Right hindlimb (tissue), 1 donor: ENCODE measurements around the gene RNPS1.

Experiments used
- DNase-seq: peaks from one replicate; pipeline ENCODE4 v3.0.0-alpha.2; 2018

The RNPS1 gene

DNA sequence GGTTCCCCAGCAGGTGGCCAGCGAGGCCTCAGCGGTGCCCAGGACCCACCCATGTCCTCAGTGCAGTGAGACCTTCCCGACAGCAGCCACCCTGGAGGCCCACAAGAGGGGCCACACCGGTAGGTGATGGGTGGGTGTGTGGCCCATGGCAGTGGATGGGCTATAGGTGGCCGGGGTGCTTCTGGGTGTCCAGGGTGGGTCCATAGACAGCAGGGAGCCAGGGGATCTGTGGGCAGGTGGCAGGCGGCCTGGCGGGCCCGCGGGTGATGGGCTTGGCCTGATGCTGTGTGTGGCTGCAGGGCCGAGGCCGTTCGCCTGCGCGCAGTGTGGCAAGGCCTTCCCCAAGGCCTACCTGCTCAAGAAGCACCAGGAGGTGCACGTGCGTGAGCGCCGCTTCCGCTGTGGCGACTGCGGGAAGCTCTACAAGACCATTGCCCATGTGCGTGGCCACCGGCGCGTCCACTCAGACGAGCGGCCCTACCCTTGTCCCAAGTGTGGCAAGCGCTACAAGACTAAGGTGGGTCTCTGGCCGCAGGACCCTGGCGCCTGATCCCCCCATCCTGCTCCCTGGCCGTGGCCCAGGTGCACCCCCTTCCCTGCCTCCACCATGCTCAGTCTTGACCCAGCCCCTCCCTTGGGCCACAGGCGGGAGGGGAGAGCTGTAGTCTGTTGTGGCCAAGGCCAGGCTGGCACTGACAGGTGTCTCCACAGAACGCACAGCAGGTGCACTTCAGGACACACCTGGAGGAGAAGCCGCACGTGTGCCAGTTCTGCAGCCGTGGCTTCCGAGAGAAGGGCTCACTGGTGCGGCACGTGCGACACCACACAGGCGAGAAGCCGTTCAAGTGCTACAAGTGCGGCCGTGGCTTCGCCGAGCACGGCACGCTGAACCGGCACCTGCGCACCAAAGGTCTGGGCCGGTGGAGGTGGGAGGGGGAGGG is 33.8 kb downstream of the RNPS1 start:
- DNase-seq = no peak

- DNase-seq = no peak
Measured at GRCh38 chr16:2233046-2233775, 34.7 kb downstream of the RNPS1 start.

DNA sequence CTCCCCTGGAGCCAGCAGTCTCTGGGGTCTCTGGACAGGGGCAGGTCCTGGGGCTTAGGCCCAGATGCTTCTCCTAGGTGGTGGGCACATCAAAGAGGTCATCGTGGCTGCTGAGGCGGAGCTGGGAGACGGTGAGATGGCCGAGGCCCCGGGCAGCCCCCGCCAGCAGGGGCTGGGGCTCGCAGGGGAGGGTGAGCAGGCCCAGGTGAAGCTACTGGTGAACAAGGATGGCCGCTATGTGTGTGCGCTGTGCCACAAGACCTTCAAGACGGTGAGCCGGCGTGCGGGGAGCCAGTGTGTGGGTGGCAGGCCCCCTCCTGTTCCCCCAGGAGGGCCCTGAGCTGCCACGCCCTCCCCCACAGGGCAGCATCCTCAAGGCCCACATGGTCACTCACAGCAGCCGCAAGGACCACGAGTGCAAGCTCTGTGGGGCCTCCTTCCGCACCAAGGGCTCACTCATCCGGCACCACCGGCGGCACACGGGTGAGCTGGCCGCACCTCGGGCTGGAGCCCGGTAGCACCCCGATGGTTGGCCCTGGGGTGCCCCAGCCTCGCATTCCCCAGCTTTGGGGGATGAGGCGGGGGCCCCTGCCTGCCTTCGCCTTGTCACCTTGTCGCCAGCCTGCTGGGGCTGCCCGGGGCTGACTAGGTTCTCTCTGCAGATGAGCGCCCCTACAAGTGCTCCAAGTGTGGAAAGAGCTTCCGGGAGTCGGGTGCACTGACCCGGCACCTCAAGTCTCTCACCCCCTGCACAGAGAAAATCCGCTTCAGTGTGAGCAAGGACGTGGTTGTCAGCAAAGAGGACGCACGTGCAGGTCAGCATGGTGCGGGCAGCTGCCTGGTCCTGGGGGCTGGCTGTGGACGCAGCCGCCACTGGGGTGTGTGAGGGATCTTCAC is 35.6 kb downstream of the RNPS1 start:
- no peak for DNase-seq

DNA sequence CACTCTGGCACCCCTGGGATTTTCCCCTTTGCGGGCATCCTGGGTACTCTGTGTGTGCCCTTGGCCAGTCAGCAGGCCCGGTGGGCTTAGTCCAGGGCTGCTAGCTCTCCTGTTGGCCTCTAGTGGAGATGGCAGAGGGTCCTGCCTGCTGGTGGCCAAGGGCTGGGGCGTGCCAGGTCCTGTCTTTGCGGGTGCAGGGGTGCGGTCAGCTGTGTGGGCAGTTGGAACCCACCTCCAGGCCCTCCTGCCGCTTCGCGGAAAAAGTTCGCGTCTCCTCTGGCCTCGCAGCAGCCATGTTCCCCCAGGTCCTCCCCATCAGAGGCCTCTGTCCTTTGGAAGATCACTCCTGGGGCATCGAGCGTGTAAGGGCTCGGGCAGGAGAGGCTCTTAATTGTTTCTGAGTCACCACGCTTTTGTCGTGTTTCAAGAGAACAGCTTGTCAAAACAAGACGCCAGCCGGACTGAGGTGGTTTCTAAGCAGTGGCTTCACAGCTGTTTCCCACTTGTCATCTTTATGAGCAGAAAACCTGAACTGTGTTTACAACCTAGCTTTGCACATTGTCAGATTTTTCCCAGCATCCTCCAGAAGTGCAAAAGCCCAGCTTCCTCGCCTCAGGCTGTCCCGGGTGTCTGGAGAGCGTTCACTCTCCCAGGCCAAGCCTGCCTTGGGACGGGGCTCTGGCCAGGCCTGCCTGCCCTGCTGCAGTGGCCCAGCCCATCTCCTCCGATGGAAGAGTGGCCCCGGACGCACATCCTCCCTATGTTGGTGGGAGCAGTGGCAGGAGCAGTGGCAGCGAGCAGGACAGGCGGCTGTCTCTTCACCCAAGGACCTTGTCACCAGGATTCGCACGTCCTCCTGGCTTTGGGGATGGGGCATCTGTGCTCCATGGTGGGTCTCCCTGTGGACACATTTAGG is 36.7 kb downstream of the RNPS1 start:
- no peak for DNase-seq

DNA sequence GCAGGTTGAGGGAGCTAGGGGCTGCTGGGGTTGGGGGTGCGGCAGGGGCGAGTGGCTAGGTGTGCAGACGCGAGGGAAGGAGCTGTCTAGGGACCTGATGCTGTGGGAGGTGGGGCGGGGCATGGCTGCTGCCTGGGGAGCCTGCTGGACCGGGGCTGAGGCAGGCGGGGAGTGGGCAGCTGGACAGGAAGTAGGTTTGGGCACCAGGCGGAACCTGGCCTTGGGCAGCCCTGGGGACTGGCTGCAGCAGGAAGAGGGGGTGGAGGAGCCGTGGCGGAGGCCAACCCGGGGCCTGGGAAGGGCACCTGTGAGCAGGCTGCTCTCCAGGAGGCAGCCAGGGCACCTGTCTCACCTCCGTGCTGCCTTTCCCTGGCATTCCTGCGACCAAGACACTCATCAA is 37.5 kb downstream of the RNPS1 start:
- DNase-seq = no peak

- DNase-seq = no peak
Measured at GRCh38 chr16:2229632-2230250, 38.2 kb downstream of the RNPS1 start.

GRCh38 chr16:2229091-2229490 is 38.8 kb downstream of the RNPS1 start:
- DNase-seq = no peak

GRCh38 chr16:2228161-2228824 is 39.6 kb downstream of the RNPS1 start:
- no peak for DNase-seq

GRCh38 chr16:2226918-2227317 is 41.0 kb downstream of the RNPS1 start:
- DNase-seq = no peak

- DNase-seq = no peak
Measured at GRCh38 chr16:2226245-2226793, 41.6 kb downstream of the RNPS1 start.

DNA sequence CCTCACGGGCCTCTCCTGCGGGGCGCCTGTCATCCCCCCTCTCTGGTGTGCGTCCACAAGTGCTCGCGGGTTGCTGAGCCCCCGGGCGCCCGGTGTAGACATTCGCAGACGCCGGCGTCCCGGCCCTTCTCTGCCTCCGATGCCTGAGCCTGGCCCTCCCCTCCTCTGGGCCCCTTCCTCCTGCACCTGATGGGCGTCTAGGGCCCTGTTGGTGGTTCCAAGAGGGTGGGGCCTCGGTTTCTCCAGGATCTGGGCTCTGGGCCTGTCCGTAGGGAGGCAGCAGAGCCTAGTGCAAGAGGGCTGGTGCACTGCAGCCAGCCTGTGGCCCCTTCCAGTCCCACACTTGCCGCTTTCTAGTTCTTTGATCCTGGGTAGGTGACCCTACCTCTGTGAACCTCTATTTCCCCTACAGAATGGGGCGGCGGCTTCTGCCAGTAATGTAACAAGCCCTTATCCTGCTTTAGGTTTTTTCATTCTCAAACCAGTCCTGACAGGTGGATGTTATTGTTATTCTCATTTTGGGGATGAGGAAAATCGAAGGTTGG is 43.9 kb downstream of the RNPS1 start:
- no peak for DNase-seq

GRCh38 chr16:2223221-2223941 is 44.5 kb downstream of the RNPS1 start, which contains the start of gene E4F1:
Gene E4F1, plus strand, starts transcription at chr16:2223591. Its CDS starts 23 bp downstream, at chr16:2223614.
- DNase-seq = peak; percentile 99

DNA sequence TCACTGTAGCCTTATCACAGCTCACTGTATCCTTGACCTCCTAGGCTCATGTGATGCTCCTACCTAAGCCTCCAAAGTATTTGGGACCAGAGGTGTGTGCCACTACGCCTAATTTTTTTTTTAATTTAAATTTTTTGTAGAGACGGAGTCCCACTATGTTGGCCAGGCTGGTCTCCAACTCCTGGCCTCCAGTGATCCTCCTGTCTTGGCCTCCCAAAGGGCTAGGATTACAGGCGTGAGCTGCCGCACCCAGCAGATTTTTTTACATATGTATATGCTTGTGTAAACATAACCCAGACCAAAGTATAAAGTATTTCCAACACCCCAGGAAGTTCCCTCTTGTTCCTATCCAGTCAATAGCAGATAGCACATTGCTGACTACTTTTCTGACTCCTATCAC is 51.6 kb downstream of the RNPS1 start:
- DNase-seq = no peak

- no peak for DNase-seq
Measured at GRCh38 chr16:2214719-2214968, 53.3 kb downstream of the RNPS1 start, which contains the start of gene PGP. Gene PGP, minus strand, starts transcription at chr16:2214840. Its CDS starts 63 bp downstream, at chr16:2214777.

- DNase-seq = peak; percentile 28
Measured at GRCh38 chr16:2213817-2214718, 53.9 kb downstream of the RNPS1 start.

GRCh38 chr16:2212362-2213324 is 55.3 kb downstream of the RNPS1 start:
- DNase-seq = peak; percentile 52

GRCh38 chr16:2211923-2212347 is 56.0 kb downstream of the RNPS1 start:
- DNase-seq = peak; percentile 17
